ENCODE measurements around the gene TEX9. TPM values are rescaled to one million over a fixed set of nuclear protein-coding genes. Genes with fewer than 3 reads are reported as not detected.
A peak's percentile ranks its signal among the peaks of the same experiment; 100 is the strongest.

The TEX9 gene
- total RNA-seq, 1 experiment from 2014 or later, result 4.4 TPM

DNA sequence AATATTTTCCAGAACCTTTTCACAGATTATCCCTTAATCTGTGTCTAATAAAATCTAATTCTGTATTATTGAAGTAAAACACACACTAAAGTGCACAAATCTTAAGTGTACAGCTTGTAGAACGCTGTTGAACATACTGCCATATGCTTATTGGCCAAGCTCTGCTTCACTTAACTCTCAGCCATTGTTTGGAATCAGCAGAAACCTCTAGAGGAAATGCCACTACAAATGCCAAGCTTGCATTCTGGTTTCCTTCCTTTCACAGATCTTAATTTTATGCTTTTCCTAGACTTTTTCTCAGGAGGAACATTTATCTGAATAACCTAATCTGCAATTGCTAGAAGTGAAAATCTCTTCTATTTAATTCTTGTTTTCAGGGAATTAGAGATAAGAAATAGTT is 89.6 kb downstream of the TEX9 start:
- Histone ChIP-seq H3K4me3 (no peak overlapping the region), H3K9me3 (replicated peaks) (no peaks in the 10 kb centered on the region; the same call in 1 of the 2 replicates), H3K4me1 (no peaks in the 10 kb centered on the region), H3K27ac (no peak overlapping the region), H3K27me3 (no peaks in the 10 kb centered on the region), H3K36me3 (no peaks in the 10 kb centered on the region; the same call in 1 of the 2 replicates)
- no peak for DNase-seq

DNA sequence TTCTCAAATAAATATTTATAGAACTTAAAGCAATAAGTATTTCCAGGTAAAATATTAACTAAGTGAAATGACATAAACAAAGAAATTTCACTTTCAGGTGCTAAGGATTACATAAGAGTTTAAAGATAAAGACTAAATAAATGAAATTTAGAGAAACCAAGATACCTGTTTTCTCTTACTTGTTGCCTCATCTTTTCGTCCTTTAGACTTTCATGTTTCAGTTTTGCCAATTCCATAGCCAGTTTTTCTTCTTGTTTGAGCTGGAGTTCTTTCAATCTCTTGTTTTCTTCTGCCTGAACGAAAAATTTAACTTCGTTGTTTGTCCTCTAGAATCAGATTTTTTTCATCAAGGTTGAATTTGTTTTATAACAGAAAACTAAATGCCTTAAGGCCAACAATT is 91.0 kb downstream of the TEX9 start:
- Histone ChIP-seq H3K36me3 (no peaks in the 10 kb centered on the region; the same call in 1 of the 2 replicates), H3K9me3 (replicated peaks) (no peaks in the 10 kb centered on the region; the same call in 1 of the 2 replicates), H3K4me3 (no peak overlapping the region), H3K4me1 (no peaks in the 10 kb centered on the region), H3K27ac (no peak overlapping the region), H3K27me3 (no peaks in the 10 kb centered on the region)
- DNase-seq, result no peak

DNA sequence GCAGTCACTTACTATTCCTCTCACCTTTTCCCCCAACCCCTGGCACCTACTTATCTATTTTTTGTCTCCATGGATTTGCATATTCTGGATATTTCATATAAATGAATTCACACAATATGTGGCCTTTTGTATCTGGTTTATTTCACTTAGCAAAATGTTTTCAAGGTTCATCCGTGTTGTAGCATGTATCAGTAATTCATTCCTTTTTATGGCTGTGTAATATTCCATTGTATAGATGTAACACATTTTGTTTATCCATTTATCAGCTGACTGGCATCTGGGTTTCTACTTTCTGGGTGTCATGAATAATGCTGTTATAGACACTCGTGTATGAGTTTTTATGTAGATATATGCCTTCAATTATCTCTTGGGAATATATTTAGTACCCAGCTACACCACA is 93.9 kb downstream of the TEX9 start:
- H3K27ac ChIP-seq, result no peak overlapping the region

DNA sequence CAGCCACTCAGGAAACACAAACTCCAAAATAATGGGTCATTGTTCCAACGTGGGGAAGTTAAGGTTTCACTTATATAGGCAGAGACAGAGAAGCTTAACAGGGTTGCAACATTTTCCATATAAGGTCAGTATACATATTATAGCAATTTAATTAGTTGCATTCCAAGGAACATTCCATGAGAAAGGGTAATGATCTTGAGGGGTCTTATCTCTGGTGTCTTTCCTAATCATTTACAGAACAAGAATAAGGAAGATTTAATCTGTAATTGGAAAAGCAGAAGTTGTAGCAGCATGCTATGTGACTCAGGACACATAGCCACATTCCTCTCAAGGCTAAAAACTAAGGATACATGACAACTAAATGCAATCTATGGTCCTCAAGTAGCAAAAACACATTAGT is 94.8 kb downstream of the TEX9 start:
- H3K4me3 ChIP-seq, result no peak overlapping the region
- H3K27me3 ChIP-seq, result no peaks in the 10 kb centered on the region
- no peak for DNase-seq
- no peaks in the 10 kb centered on the region for H3K4me1 ChIP-seq
- no peak overlapping the region for H3K27ac ChIP-seq
- H3K36me3 ChIP-seq, result no peaks in the 10 kb centered on the region
- H3K9me3 ChIP-seq (replicated peaks), result no peaks in the 10 kb centered on the region; the same call in 1 of the 2 replicates

More for the DNA sequence above, 93.9 kb downstream of the TEX9 start:
- Histone ChIP-seq H3K9me3 (replicated peaks) (no peaks in the 10 kb centered on the region; the same call in 1 of the 2 replicates), H3K4me1 (no peaks in the 10 kb centered on the region), H3K4me3 (no peak overlapping the region), H3K36me3 (no peaks in the 10 kb centered on the region; the same call in 1 of the 2 replicates), H3K27me3 (no peaks in the 10 kb centered on the region)
- DNase-seq, result no peak

DNA sequence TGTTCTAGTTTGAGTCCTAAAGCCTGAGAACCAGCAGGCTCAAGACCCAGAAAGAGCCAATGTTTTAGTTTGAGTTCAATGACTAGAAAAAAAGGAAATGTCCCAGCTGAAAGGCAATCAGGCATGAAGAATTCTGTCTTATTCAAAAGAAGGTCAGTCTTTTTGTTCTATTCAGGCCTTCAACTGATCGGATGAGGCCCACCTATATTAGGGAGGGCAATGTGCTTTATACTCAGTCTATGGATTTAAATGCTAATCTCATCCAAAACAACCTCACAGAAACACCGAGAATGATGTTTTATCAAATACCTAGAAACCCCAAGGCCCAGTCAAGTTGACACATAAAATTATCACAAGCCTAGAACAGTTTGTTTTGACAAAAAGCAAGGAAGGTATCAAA is 95.7 kb downstream of the TEX9 start:
- no peak overlapping the region for H3K27ac ChIP-seq
- no peaks in the 10 kb centered on the region for H3K4me1 ChIP-seq
- DNase-seq, result no peak

DNA sequence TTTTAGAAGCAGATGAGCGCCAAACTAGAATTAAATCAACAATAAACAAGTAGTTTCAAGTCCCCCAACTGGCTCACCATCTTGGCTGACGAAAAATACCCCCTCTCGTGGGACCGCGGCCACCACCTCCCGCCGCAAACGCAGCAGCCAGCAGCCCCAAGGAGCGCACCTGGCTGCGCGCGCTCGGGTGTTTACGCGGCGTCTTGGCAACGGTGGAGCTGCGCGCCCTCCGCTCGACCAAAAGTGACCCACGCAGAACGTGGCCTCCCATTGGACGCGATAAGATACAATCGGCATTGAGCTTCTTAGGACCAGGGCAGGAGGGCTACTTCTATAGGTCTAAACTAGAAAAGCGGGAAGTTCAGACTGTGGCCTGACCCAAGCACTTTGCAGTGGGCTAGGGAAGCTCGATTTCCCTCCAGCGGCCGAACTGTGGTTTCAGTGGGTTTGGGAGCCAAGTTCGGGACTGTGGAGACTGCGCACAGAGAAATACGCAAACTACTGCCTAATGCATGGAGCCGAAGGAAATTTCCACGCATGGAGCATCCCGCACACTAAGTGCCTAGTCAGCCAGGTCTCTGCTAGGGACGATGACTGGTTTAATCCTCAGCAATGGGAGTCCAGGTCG is 99.8 kb downstream of the TEX9 start, which contains the start of gene MNS1:
MNS1 (minus strand) TSS at position 245 of the 628 bp plus-strand sequence; CDS start at position 80, 165 bp downstream.
- H3K9me3 ChIP-seq (replicated peaks), result no peaks in the 10 kb centered on the region
- H3K27me3 ChIP-seq, result no peaks in the 10 kb centered on the region
- peak; percentile 87 to 93 for DNase-seq
- no peaks in the 10 kb centered on the region for H3K4me1 ChIP-seq
- H3K27ac ChIP-seq, result peak within 1 kb of the TSS; percentile 45
- peak within 1 kb of the TSS; percentile 62 for H3K4me3 ChIP-seq
- H3K36me3 ChIP-seq, result no peaks in the 10 kb centered on the region

More for the DNA sequence above, 95.7 kb downstream of the TEX9 start:
- Histone ChIP-seq H3K9me3 (replicated peaks) (no peaks in the 10 kb centered on the region; the same call in 1 of the 2 replicates), H3K4me3 (no peak overlapping the region), H3K36me3 (no peaks in the 10 kb centered on the region), H3K27me3 (no peaks in the 10 kb centered on the region)

DNA sequence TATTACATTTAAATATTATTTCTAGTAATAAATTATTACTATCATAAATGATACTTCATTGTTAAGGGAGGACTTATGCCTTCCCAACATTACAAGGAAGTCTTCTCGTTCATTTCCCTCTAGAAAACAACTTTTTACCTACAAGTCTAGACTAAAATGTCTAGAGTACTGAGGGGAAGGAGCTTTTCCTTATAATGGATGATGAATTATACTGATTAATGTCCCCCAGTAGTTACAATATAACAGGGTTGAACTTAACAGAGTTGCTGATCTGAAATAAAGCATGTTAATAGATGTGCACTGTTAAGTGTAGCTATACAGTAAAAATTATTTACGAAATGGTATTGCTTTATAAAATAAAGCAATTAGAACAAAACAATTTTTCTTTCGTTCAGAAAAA is 102.4 kb downstream of the TEX9 start:
- Histone ChIP-seq H3K4me1 (no peaks in the 10 kb centered on the region), H3K27me3 (no peaks in the 10 kb centered on the region), H3K36me3 (no peaks in the 10 kb centered on the region), H3K9me3 (replicated peaks) (no peaks in the 10 kb centered on the region), H3K27ac (no peak overlapping the region), H3K4me3 (no peak overlapping the region)
- no peak for DNase-seq

DNA sequence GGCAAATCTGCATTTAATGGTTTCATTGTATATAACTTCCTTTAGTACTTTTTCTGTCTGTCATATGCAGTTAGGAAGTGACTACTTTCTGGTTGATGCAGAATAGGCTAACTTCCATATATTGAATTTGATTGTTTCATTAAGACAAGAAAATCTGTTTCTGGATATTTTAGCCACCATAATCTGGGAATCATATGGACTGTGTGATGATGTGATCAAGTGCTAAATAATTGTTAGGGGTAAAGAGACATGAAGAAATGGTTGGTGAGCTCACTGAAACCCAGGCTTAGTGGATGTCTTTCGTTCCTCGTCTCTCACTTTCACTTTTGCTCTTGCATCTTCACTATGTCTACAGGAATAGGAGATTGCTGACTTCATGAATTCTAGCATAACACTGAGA is 103.2 kb downstream of the TEX9 start:
- H3K27me3 ChIP-seq, result no peaks in the 10 kb centered on the region
- H3K36me3 ChIP-seq, result no peaks in the 10 kb centered on the region
- no peaks in the 10 kb centered on the region for H3K9me3 ChIP-seq (replicated peaks)
- no peaks in the 10 kb centered on the region for H3K4me1 ChIP-seq
- DNase-seq, result no peak
- no peak overlapping the region for H3K4me3 ChIP-seq
- no peak overlapping the region for H3K27ac ChIP-seq

DNA sequence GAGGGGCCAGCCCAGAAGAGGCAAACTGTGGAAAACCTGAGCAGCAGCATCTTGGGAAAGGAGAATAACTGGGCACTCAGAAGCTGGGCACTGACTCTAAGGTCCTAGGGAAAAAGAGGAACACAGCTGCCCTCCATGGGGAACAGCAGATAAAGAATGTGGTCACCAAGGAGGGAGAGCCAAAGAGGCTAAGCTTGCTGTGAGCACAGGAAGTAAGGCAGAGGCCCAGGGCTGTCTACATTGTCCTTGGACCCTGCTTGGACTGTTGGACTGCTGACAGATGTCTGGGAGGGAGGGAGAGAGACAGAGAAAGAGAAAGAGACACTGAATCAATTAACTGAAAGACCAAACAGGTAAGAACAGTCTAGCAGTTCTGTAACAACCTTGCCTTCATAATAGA is 104.3 kb downstream of the TEX9 start:
- H3K36me3 ChIP-seq, result no peaks in the 10 kb centered on the region
- DNase-seq, result no peak
- H3K9me3 ChIP-seq (replicated peaks), result no peaks in the 10 kb centered on the region
- H3K27ac ChIP-seq, result no peak overlapping the region
- H3K27me3 ChIP-seq, result no peaks in the 10 kb centered on the region
- H3K4me1 ChIP-seq, result no peaks in the 10 kb centered on the region
- H3K4me3 ChIP-seq, result no peak overlapping the region

DNA sequence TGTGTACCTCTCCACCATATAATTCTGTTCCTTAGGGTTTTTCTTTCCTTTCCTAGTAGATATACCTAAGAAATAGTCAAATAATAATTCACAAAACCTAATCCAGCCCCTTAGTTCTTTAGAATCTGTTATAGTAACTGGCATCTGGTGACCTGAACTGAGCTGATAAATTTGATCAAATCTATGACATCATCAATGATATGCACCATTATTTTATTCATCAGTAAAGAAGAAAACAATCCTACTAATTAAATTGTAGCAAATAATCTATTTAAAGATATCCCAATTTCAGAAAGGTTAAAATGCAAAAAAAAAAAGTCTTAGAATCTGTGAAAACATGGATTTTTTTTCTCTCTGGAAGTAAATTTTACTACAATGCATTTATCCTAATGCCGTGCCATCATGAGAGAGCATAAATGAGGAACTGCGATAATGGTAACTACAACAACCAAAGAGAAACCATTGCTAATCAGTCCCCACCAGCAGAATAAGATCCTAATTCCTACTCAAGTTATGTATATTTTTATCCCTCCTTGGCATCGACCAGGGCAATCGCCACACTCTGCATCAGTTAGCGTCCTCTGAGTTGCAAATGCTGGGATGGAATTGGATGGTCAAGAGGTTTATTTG is 106.3 kb downstream of the TEX9 start:
- Histone ChIP-seq H3K4me3 (no peak overlapping the region), H3K27me3 (no peaks in the 10 kb centered on the region), H3K4me1 (no peaks in the 10 kb centered on the region), H3K27ac (no peak overlapping the region), H3K9me3 (replicated peaks) (no peaks in the 10 kb centered on the region), H3K36me3 (no peaks in the 10 kb centered on the region)
- DNase-seq, result no peak

DNA sequence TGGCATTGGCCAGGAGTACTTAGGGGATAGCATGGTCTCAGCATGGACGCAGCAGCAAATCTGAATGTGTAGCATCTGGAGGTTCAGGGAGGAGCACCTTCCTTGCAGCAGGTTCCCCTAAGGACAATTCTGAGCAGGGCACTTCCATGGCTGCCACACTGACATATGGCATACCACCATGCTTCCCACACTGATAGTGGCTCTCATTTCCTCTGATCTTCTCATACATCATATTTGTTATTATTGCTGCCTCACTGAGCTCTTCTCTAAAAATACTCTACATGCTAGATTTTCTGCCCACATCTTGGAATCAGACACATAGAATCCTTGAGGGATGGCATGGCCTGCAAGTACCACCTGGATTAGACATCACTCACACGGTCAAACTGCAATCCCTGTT is 107.1 kb downstream of the TEX9 start:
- Histone ChIP-seq H3K27ac (no peak overlapping the region), H3K9me3 (replicated peaks) (no peaks in the 10 kb centered on the region), H3K36me3 (no peaks in the 10 kb centered on the region), H3K27me3 (no peaks in the 10 kb centered on the region), H3K4me1 (no peaks in the 10 kb centered on the region), H3K4me3 (no peak overlapping the region)
- DNase-seq, result no peak

DNA sequence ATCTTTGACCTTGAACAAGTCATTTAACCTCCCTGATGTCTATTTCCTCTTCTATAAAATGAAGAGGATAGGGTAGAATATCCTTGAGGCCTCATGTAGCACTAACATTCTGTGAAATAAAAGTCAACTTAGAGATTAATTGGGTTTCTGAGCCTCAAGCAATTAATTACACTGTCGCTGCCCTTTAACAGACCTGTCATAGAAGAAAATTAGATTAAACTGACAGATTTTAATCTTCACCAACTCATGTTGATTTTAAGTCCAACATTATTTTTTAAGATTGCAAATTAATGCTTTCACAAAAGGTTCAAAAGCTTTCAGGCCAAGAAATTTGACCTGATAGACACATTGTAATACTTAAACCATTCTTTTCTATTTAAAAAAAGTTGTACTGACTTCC is 107.8 kb downstream of the TEX9 start:
- no peaks in the 10 kb centered on the region for H3K9me3 ChIP-seq (replicated peaks)
- no peaks in the 10 kb centered on the region for H3K27me3 ChIP-seq
- no peak overlapping the region for H3K27ac ChIP-seq
- DNase-seq, result no peak
- no peak overlapping the region for H3K4me3 ChIP-seq
- no peaks in the 10 kb centered on the region for H3K4me1 ChIP-seq
- H3K36me3 ChIP-seq, result no peaks in the 10 kb centered on the region

DNA sequence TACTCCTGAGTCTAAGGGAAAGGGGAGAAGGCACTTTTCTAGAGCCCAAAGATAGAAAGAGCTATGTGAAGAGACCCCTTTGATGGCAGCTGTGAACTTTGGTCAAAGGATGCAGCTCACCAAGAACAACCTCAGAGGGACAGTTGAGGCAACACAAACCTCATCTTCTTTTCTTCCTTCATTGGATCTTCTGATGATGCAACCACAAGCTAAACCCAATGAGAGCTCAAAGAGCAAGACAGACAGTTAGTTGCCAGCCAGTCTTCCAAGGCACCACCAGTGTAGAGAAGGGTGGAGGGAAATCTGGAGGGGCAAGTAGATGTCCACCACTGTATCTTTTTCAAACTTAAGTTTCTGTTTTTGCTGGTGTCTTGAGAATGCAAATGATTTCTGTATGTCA is 110.1 kb downstream of the TEX9 start:
- H3K4me3 ChIP-seq, result no peak overlapping the region
- DNase-seq, result no peak
- no peaks in the 10 kb centered on the region for H3K27me3 ChIP-seq
- no peaks in the 10 kb centered on the region for H3K36me3 ChIP-seq
- no peaks in the 10 kb centered on the region for H3K4me1 ChIP-seq
- H3K9me3 ChIP-seq (replicated peaks), result no peaks in the 10 kb centered on the region
- no peak overlapping the region for H3K27ac ChIP-seq

Data from SJCRH30 (cell line).